ENCODE measurements around the gene TSPAN1.

Gene TSPAN1

GRCh38 chr1:46206399-46206798 lies 31.5 kb downstream of the TSPAN1 start:
- TF ChIP-seq, protein P1, sequence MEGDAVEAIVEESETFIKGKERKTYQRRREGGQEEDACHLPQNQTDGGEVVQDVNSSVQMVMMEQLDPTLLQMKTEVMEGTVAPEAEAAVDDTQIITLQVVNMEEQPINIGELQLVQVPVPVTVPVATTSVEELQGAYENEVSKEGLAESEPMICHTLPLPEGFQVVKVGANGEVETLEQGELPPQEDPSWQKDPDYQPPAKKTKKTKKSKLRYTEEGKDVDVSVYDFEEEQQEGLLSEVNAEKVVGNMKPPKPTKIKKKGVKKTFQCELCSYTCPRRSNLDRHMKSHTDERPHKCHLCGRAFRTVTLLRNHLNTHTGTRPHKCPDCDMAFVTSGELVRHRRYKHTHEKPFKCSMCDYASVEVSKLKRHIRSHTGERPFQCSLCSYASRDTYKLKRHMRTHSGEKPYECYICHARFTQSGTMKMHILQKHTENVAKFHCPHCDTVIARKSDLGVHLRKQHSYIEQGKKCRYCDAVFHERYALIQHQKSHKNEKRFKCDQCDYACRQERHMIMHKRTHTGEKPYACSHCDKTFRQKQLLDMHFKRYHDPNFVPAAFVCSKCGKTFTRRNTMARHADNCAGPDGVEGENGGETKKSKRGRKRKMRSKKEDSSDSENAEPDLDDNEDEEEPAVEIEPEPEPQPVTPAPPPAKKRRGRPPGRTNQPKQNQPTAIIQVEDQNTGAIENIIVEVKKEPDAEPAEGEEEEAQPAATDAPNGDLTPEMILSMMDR (IDR thresholded peaks at IDR 0.05; ENCODE audit: low read depth, low read length, missing control alignments): no peak
- DNase-seq (ENCODE audit: extremely low read depth, low read depth): no peak
- no peak overlapping the region for H3K4me3 ChIP-seq (replicated peaks; ENCODE audit: low read depth, low read length)

GRCh38 chr1:46210561-46210960 lies 35.7 kb downstream of the TSPAN1 start:
- no peak for DNase-seq (ENCODE audit: extremely low read depth, low read depth)
- TF ChIP-seq, protein P1 (IDR thresholded peaks at IDR 0.05; ENCODE audit: low read depth, low read length, missing control alignments): no peak

DNA sequence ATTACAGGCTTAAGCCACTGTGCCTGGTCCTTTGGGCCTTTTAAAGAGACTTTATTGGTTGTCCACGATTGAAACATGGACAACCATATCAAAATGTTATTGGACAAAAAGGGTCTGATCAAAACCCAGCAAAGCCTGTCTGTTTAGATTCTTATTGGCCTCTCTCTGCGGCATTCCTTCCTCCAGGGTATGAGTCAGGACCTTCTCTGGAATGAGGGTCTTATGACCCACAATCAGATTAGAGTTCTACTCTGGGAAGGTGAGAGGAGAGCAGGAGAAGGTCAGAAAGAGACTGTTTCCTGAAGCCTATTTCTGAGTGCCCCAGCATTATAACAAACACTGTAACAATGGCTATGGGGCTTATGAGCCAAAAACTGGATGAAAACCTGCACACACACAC lies 36.2 kb downstream of the TSPAN1 start:
- no peak overlapping the region for H3K4me3 ChIP-seq (replicated peaks; ENCODE audit: low read depth, low read length)
- TF ChIP-seq, protein P1 (IDR thresholded peaks at IDR 0.05; ENCODE audit: low read depth, low read length, missing control alignments): no peak
- DNase-seq (ENCODE audit: extremely low read depth, low read depth): no peak

More at GRCh38 chr1:46210561-46210960, 35.7 kb downstream of the TSPAN1 start:
- no peak overlapping the region for H3K4me3 ChIP-seq (replicated peaks; ENCODE audit: low read depth, low read length)

- TF ChIP-seq, protein P1 (IDR thresholded peaks at IDR 0.05; ENCODE audit: low read depth, low read length, missing control alignments): no peak
- no peak overlapping the region for H3K4me3 ChIP-seq (replicated peaks; ENCODE audit: low read depth, low read length)
- DNase-seq (ENCODE audit: extremely low read depth, low read depth): no peak
These were observed 40.6 kb downstream of the TSPAN1 start for GRCh38 chr1:46215504-46215903.

DNA sequence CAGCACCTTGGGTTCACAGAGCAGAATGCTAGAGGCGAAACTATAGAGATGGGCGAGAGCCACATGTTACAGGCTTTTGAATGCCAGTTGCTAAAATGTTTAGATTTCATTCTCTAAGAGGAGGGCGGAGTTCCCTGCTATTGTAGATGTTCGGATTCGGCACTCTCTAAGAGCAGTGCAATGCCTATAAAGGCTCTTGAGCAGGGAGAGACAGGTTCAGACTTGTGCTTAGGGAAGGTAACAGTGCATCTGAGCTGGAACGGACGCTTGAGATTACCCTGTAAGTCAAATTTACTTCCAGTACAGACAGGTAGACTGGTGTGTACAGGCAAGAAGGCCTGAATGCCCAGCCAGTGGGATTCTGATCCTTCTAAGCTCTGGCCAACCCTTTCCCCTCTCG lies 43.6 kb downstream of the TSPAN1 start:
- no peak for DNase-seq (ENCODE audit: extremely low read depth, low read depth)
- TF ChIP-seq, protein P1 (IDR thresholded peaks at IDR 0.05; ENCODE audit: low read depth, low read length, missing control alignments): no peak
- no peak overlapping the region for H3K4me3 ChIP-seq (replicated peaks; ENCODE audit: low read depth, low read length)

DNA sequence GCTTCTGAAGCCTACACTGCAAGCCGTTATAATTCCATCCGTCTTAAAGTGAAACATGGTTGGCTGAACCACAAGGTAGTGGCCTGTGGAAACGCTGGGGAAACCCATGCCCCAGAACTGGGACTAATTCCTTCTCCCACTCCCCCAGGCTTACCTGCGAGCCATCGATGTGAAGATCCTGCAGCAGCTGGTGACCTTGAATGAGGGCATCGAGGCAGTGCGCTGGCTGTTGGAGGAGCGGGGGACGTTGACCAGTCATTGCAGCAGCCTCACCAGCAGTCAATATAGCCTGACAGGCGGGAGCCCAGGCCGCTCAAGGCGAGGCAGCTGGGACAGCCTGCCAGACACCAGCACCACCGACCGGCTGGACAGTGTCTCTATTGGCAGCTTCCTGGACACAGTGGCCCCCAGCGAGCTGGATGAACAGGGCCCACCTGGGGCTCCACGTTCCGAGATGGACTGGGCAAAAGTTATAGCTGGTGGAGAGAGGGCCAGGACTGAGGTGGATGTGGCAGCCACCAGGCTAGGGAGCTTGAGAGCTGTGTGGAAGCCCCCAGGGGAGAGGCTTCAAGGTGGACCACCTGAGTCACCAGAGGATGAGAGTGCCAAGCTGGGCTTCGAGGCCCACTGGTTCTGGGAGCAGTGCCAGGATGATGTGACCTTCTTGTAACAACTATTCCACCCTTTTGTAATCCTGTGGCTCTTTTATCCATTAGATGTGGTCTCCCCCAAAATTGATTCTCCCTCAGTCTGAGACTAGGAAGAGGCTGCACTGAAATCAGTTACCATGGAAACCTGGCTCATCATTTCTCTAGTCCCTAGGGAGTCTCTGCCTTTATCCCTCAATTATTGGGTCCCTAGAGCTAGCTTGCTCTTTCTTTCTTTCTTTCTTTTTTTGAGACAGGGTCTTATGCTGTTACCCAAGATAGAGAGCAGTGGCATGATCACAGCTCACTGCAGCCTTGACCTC lies 44.9 kb downstream of the TSPAN1 start:
- DNase-seq (ENCODE audit: extremely low read depth, low read depth): no peak
- no peak overlapping the region for H3K4me3 ChIP-seq (replicated peaks; ENCODE audit: low read depth, low read length)
- TF ChIP-seq, protein P1 (IDR thresholded peaks at IDR 0.05; ENCODE audit: low read depth, low read length, missing control alignments): no peak
